HepG2 (cell line): ENCODE data around the gene PATZ1. TPM values are rescaled to one million over a fixed set of nuclear protein-coding genes. Genes with fewer than 3 reads are reported as not detected.
A peak's percentile ranks its signal among the peaks of the same experiment; 100 is the strongest.

Source experiments
- CREM ChIP-seq, 2 experiments: sonication (generic) in 1 of 2; formaldehyde crosslinking in 1 of 2; IDR thresholded peaks; 2 replicates each; pipeline versions ENCODE4 v1.4.0 to v1.6.1; 2016 to 2020; ENCODE audit warnings: antibody characterized with exemption in 1 of 2, mild to moderate bottlenecking in 1 of 2, missing genetic modification reagents in 1 of 2
- EHMT2 ChIP-seq: fragments of 200-600 bp; sonication (generic); IDR thresholded peaks from 2 replicates; pipeline ENCODE4 v1.7.0; 2017; ENCODE audit warnings: antibody characterized with exemption, low read depth, low read length, borderline replicate concordance
- EP300 ChIP-seq, 3 experiments: sonication (generic) in 1 of 3; formaldehyde crosslinking in 1 of 3; IDR thresholded peaks; 2 replicates each; pipeline versions ENCODE4 v1.5.1 to v1.6.1; 2011 to 2020; ENCODE audit warnings: low read depth in 2 of 3, low read length in 2 of 3, borderline replicate concordance in 1 of 3, improper control_type of control experiment in 1 of 3, mild to moderate bottlenecking in 1 of 3, missing genetic modification reagents in 1 of 3, moderate library complexity in 1 of 3
- FOSL2 ChIP-seq: sonication (generic); formaldehyde crosslinking; IDR thresholded peaks from 2 replicates; pipeline ENCODE4 v1.4.0; 2020; ENCODE audit warnings: missing genetic modification reagents
- HNRNPK ChIP-seq: fragments of 200-400 bp; formaldehyde crosslinking; IDR thresholded peaks from 2 replicates; pipeline ENCODE4 v1.6.1; 2018; ENCODE audit warnings: low read length, low read depth, moderate library complexity, mild to moderate bottlenecking; ENCODE audit not compliant: poor library complexity, severe bottlenecking
- HOXA5 ChIP-seq: sonication (generic); formaldehyde crosslinking; IDR thresholded peaks from 2 replicates; pipeline ENCODE4 v1.4.0; 2020; ENCODE audit warnings: missing genetic modification reagents
- KDM3A ChIP-seq: IDR thresholded peaks from 2 replicates; pipeline ENCODE4 v1.6.1; 2018; ENCODE audit warnings: low read depth, missing compliant biosample characterization
- MAFF ChIP-seq: IDR thresholded peaks from 2 replicates; pipeline ENCODE4 v1.6.1; 2011; ENCODE audit warnings: low read depth, low read length, improper control_type of control experiment
- NRL ChIP-seq: sonication (generic); formaldehyde crosslinking; IDR thresholded peaks from 2 replicates; pipeline ENCODE4 v1.5.0; 2020; ENCODE audit warnings: missing genetic modification reagents, mild to moderate bottlenecking, moderate library complexity, borderline replicate concordance
- SIN3A ChIP-seq: IDR thresholded peaks from 2 replicates; pipeline ENCODE4 v1.6.1; 2011; ENCODE audit warnings: low read depth, mild to moderate bottlenecking, control low read depth, low read length, borderline replicate concordance
- SRSF4 ChIP-seq: fragments of 200-400 bp; formaldehyde crosslinking; IDR thresholded peaks from one replicate; pipeline ENCODE4 v1.6.1; 2018; ENCODE audit warnings: mild to moderate bottlenecking, low read depth, low read length, moderate library complexity; ENCODE audit not compliant: poor library complexity, severe bottlenecking
- TCF12 ChIP-seq, 2 experiments: fragments of 450-650 bp in 1 of 2; sonication (generic) in 1 of 2; formaldehyde crosslinking in 1 of 2; IDR thresholded peaks; 2 replicates each; pipeline versions ENCODE4 v1.6.1 to v1.8.0; 2017 to 2022; ENCODE audit warnings: antibody characterized with exemption in 1 of 2, mild to moderate bottlenecking in 1 of 2, missing genetic modification reagents in 1 of 2, moderate library complexity in 1 of 2
- YY1 ChIP-seq: IDR thresholded peaks from 2 replicates; pipeline ENCODE4 v1.6.1; 2011; ENCODE audit warnings: low read length, low read depth, moderate library complexity, mild to moderate bottlenecking; ENCODE audit not compliant: insufficient read depth, insufficient replicate concordance
- ZBTB7B ChIP-seq: sonication (generic); formaldehyde crosslinking; IDR thresholded peaks from 2 replicates; pipeline ENCODE4 v1.4.0; 2020; ENCODE audit warnings: missing genetic modification reagents
- ZNF260 ChIP-seq: sonication (generic); formaldehyde crosslinking; IDR thresholded peaks from 2 replicates; pipeline ENCODE4 v1.4.0; 2020; ENCODE audit warnings: missing genetic modification reagents, low read depth, mild to moderate bottlenecking, borderline replicate concordance
- ZNF3 ChIP-seq: IDR thresholded peaks from 2 replicates; pipeline ENCODE4 v1.7.0; 2017; ENCODE audit warnings: inconsistent platforms
- ZNF484 ChIP-seq: sonication (generic); formaldehyde crosslinking; IDR thresholded peaks from 2 replicates; pipeline ENCODE4 v1.5.1; 2020; ENCODE audit warnings: mild to moderate bottlenecking, low read depth, missing genetic modification reagents, borderline replicate concordance
- ZNF543 ChIP-seq: sonication (generic); formaldehyde crosslinking; IDR thresholded peaks from 2 replicates; pipeline ENCODE4 v1.4.0; 2020; ENCODE audit warnings: mild to moderate bottlenecking, missing genetic modification reagents
- ZNF652 ChIP-seq: IDR thresholded peaks from 2 replicates; pipeline ENCODE4 v1.6.1; 2016; ENCODE audit warnings: low read depth, borderline replicate concordance
- ZNF737 ChIP-seq: sonication (generic); formaldehyde crosslinking; IDR thresholded peaks from 2 replicates; pipeline ENCODE4 v1.5.0; 2020; ENCODE audit warnings: missing genetic modification reagents, mild to moderate bottlenecking, borderline replicate concordance
- ZSCAN21 ChIP-seq: sonication (generic); formaldehyde crosslinking; IDR thresholded peaks from 2 replicates; pipeline ENCODE4 v1.8.0; 2022; ENCODE audit warnings: mild to moderate bottlenecking, missing genetic modification reagents, moderate library complexity, borderline replicate concordance
- polyA plus RNA-seq, 8 experiments: library from polyadenylated mRNA; depleted of rRNA in 3 of 8; stranded (reverse) in 7 of 8; unstranded in 1 of 8; fragments of >200 nt; fragmentation: Illumina TruSeq in 4 of 8; extraction: Trizol in 4 of 8; gene quantifications; 2 replicates each; pipeline versions ENCODE4 v1.2.1 to v1.2.3, GENCODE V29; 2011 to 2016; ENCODE audit warnings: low read depth in 4 of 8, missing spikeins in 1 of 8, mixed read lengths in 1 of 8; ENCODE audit not compliant: insufficient read depth in 1 of 8
- total RNA-seq, 5 experiments: library from RNA; depleted of rRNA; stranded (reverse); fragments of >200 nt; fragmentation: Illumina TruSeq; extraction: Trizol; gene quantifications; 2 replicates each; pipeline ENCODE4 v1.2.3, GENCODE V29; 2016; ENCODE audit warnings: low read depth in 1 of 5
- TF ChIP-seq, protein P1 (sequence below): sonication (generic); formaldehyde crosslinking; IDR thresholded peaks from 2 replicates; pipeline ENCODE4 v1.4.0; 2020; ENCODE audit warnings: missing genetic modification reagents
- TF ChIP-seq, protein P2 (sequence below): sonication (generic); formaldehyde crosslinking; IDR thresholded peaks from 2 replicates; pipeline ENCODE4 v1.9.0; 2021; ENCODE audit warnings: missing genetic modification reagents, mild to moderate bottlenecking, borderline replicate concordance
- TF ChIP-seq, protein P3 (sequence below): IDR thresholded peaks from 2 replicates; pipeline ENCODE4 v1.6.1; 2016; ENCODE audit warnings: low read depth, borderline replicate concordance

The PATZ1 gene
- total and polyA plus RNA-seq, 2 of the 13 experiments (the other 11 are each of a cell fraction or from before 2014, with no cell fraction given): 24.9 to 30.5 TPM

DNA sequence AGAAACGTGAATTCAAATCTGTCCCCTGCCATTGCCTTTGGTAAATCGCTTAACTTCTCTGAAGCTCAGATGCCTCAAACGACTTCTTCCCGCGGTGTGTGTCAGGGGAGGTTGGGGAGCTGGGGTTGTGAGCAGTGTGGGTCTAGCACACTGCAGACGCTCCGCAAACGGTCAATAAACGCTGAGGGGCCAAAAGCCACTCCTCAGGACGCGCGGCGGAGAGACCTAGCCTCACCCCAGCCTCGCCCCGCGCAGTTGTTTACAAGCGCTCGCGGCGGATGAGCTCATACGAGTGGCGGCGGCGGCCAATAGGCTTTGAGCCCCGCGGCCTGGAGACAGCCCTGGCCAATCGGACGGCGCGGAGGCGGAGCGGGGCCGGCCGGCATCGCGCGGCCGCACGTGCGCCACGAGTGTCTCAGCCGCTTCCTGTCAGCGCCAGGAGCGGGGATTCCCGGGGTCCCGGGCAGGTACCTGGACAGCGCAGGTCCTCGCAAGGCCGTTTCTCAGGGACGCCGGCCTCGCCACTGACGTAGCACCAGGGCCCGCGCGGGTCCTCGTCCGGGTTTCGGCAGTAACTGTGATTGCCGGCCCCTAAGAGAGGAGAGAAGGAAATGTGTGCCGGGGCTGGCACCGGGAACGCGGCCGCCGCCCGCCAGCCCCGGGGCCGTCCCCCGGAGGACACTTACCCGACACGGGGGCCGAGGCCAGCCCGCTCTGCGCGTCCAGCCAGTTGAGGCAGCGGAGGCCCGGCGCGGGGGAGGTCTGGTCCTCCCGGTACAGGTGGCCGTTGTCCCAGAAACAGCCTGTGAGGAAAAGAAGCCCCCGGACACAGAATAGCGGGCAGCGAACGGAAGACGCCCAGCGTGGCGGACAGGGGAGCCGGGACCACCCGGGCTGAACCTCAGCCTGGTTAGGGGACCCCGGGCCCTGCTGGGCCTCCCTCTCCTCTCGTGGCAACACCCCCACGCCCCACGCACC lies 55.4 kb downstream of the PATZ1 start (continued):
- TF ChIP-seq KDM3A (CRISPR knock-in tag): peak; percentile 71; the same call in 1 of the 2 replicates
- TF ChIP-seq SRSF4: no peak
- TF ChIP-seq, protein P1, sequence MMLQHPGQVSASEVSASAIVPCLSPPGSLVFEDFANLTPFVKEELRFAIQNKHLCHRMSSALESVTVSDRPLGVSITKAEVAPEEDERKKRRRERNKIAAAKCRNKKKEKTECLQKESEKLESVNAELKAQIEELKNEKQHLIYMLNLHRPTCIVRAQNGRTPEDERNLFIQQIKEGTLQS (CRISPR knock-in tag): peak; percentile 74; the same call in 1 of the 2 replicates
- peak; percentile 85; the same call in 1 of the 2 replicates for TF ChIP-seq SIN3A
- TF ChIP-seq ZNF652 (CRISPR knock-in tag): no peak
- TF ChIP-seq HNRNPK: peak; percentile 38
- TF ChIP-seq, protein P2, sequence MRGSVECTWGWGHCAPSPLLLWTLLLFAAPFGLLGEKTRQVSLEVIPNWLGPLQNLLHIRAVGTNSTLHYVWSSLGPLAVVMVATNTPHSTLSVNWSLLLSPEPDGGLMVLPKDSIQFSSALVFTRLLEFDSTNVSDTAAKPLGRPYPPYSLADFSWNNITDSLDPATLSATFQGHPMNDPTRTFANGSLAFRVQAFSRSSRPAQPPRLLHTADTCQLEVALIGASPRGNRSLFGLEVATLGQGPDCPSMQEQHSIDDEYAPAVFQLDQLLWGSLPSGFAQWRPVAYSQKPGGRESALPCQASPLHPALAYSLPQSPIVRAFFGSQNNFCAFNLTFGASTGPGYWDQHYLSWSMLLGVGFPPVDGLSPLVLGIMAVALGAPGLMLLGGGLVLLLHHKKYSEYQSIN (CRISPR knock-in tag): no peak
- peak; percentile 45; the same call in 1 of the 2 replicates for TF ChIP-seq FOSL2 (CRISPR knock-in tag)
- no peak for TF ChIP-seq CREM (IDR thresholded peaks at IDR 0.05)
- no peak for TF ChIP-seq CREM (CRISPR knock-in tag; IDR thresholded peaks at IDR 0.05)
- TF ChIP-seq ZNF260: no peak
- TF ChIP-seq MAFF: no peak
- TF ChIP-seq ZBTB7B (CRISPR knock-in tag): 0 out of 2 replicates have a peak, but pooled peaks have one; percentile 31
- TF ChIP-seq HOXA5 (CRISPR knock-in tag): peak; percentile 75; the same call in 1 of the 2 replicates
- no peak for TF ChIP-seq YY1
- TF ChIP-seq, protein P3, sequence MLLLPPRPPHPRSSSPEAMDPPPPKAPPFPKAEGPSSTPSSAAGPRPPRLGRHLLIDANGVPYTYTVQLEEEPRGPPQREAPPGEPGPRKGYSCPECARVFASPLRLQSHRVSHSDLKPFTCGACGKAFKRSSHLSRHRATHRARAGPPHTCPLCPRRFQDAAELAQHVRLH (CRISPR knock-in tag): 0 out of 2 replicates have a peak, but pooled peaks have one; percentile 72
- no peak for TF ChIP-seq ZNF737 (CRISPR knock-in tag)
- TF ChIP-seq TCF12 (IDR thresholded peaks at IDR 0.05): no peak
- TF ChIP-seq TCF12 (CRISPR knock-in tag; IDR thresholded peaks at IDR 0.05): 0 out of 2 replicates have a peak, but pooled peaks have one; percentile 31
- no peak for TF ChIP-seq ZNF484 (CRISPR knock-in tag)
- no peak for TF ChIP-seq EHMT2
- peak; percentile 89 for TF ChIP-seq NRL (CRISPR knock-in tag)
- peak in 1 of 2 experiments; percentile 71; a peak in 2 of 4 replicates for TF ChIP-seq EP300 (IDR thresholded peaks at IDR 0.05; ENCODE audit: low read depth in 2 of 2, low read length in 2 of 2)
- 0 out of 2 replicates have a peak, but pooled peaks have one; percentile 45 for TF ChIP-seq EP300 (CRISPR knock-in tag; IDR thresholded peaks at IDR 0.05; ENCODE audit: borderline replicate concordance)
- TF ChIP-seq ZNF543: no peak
- peak; percentile 92 for TF ChIP-seq ZSCAN21 (CRISPR knock-in tag)
- TF ChIP-seq ZNF3 (CRISPR knock-in tag): peak; percentile 21; the same call in 1 of the 2 replicates
